Hepatocyte (in vitro differentiated cells): Measurements from ENCODE around the gene ZNF443. TPM values are rescaled to one million over a fixed set of nuclear protein-coding genes. Genes with fewer than 3 reads are reported as not detected.
"Not testable (repeated sequence)": the region's sequence is repeated elsewhere in the genome, so short reads cannot be mapped to it uniquely, and the experiment has no call there.

Experiments used
- DNase-seq: peaks from one replicate; pipeline ENCODE4 v3.0.0-alpha.2; 2016; ENCODE audit warnings: low spot score
- H2AFZ ChIP-seq: fragments of 200-600 bp; sonication (generic); 2 replicates; pipeline ENCODE4 v1.6.0; 2016; ENCODE audit warnings: antibody characterized with exemption, mild to moderate bottlenecking
- H3K27ac ChIP-seq: fragments of 200-600 bp; sonication (generic); 2 replicates; pipeline ENCODE4 v1.5.1; 2016; ENCODE audit warnings: mild to moderate bottlenecking
- H3K27me3 ChIP-seq: fragments of 200-600 bp; sonication (generic); 2 replicates; pipeline ENCODE4 v1.6.1; 2016
- H3K36me3 ChIP-seq: fragments of 200-600 bp; sonication (generic); replicated peaks from 2 replicates; pipeline ENCODE4 v1.5.1; 2016; ENCODE audit warnings: low read depth; ENCODE audit not compliant: insufficient read depth
- H3K4me1 ChIP-seq: fragments of 200-600 bp; sonication (generic); 2 replicates; pipeline ENCODE4 v1.5.1; 2016; ENCODE audit warnings: mild to moderate bottlenecking, moderate library complexity; ENCODE audit not compliant: insufficient read depth
- H3K4me2 ChIP-seq: fragments of 200-600 bp; sonication (generic); 2 replicates; pipeline ENCODE4 v1.6.0; 2016
- H3K4me3 ChIP-seq: fragments of 200-600 bp; sonication (generic); 2 replicates; pipeline ENCODE4 v1.5.1; 2016; ENCODE audit warnings: mild to moderate bottlenecking
- H3K79me2 ChIP-seq: fragments of 200-600 bp; sonication (generic); 2 replicates; pipeline ENCODE4 v1.6.0; 2017; ENCODE audit warnings: mild to moderate bottlenecking
- H3K9me2 ChIP-seq: fragments of 200-600 bp; sonication (generic); replicated peaks from 2 replicates; pipeline ENCODE4 v1.6.0; 2017; ENCODE audit warnings: mild to moderate bottlenecking; ENCODE audit not compliant: insufficient read depth
- H3K9me3 ChIP-seq: fragments of 200-600 bp; sonication (generic); 2 replicates; pipeline ENCODE4 v1.5.1; 2016; ENCODE audit warnings: low read depth, mild to moderate bottlenecking
- H4K20me1 ChIP-seq: fragments of 200-600 bp; sonication (generic); 2 replicates; pipeline ENCODE4 v1.6.0; 2016; ENCODE audit warnings: mild to moderate bottlenecking; ENCODE audit not compliant: insufficient read depth, poor library complexity, severe bottlenecking
- CTCF ChIP-seq: fragments of 200-600 bp; sonication (generic); IDR thresholded peaks from 2 replicates; pipeline ENCODE4 v1.5.1; 2016; ENCODE audit warnings: antibody characterized with exemption, mild to moderate bottlenecking; ENCODE audit not compliant: poor library complexity
- EZH2phosphoT487 ChIP-seq: fragments of 200-600 bp; sonication (generic); IDR thresholded peaks from one replicate; pipeline ENCODE4 v1.6.1; 2018; ENCODE audit warnings: antibody characterized with exemption, mild to moderate bottlenecking, low read depth, moderate library complexity; ENCODE audit not compliant: unreplicated experiment, severe bottlenecking
- WGBS: methylation state at CpG from one replicate; pipeline ENCODE4 v1.1.6; 2016; ENCODE audit warnings: low lambda C conversion rate; ENCODE audit errors: missing lambda C conversion rate; 5-methylcytosine and 5-hydroxymethylcytosine counted together
- polyA plus RNA-seq: library from polyadenylated mRNA; unstranded; fragments of >200 nt; fragmentation: Nextera tagmentation; extraction: Ambion mirVana; gene quantifications from 2 replicates; pipeline ENCODE4 v1.2.1, GENCODE V29; 2016
- total RNA-seq: library from RNA; depleted of rRNA; stranded (reverse); fragments of >200 nt; gene quantifications from 2 replicates; pipeline ENCODE4 v1.2.3, GENCODE V29; 2014

The ZNF443 gene
- total and polyA plus RNA-seq, 2 experiments from 2014 or later, result 1.9 to 7.5 TPM

GRCh38 chr19:12411893-12412292, 28.9 kb downstream of the ZNF443 start:
- H3K36me3 ChIP-seq, result no peaks in the 10 kb centered on the region
- H4K20me1 ChIP-seq, result no peaks in the 10 kb centered on the region
- no peak overlapping the region for H3K27ac ChIP-seq
- H3K4me1 ChIP-seq, result no peaks in the 10 kb centered on the region
- TF ChIP-seq CTCF, result no peak
- H3K27me3 ChIP-seq, result no peaks in the 10 kb centered on the region
- no peak for DNase-seq
- no peaks in the 10 kb centered on the region for H3K9me3 ChIP-seq
- 96% methylated on average over 2 of the region's 2 CpGs for WGBS
- H3K79me2 ChIP-seq, result no peaks in the 10 kb centered on the region
- no peak overlapping the region for H3K4me3 ChIP-seq
- H3K4me2 ChIP-seq, result no peak overlapping the region
- no peaks in the 10 kb centered on the region for H3K9me2 ChIP-seq
- no peak overlapping the region for H2AFZ ChIP-seq

- peak; percentile 97 for DNase-seq
- Histone ChIP-seq H3K4me3 (peak within 1 kb of the TSS; percentile 78), H3K4me2 (peak within 1 kb of the TSS; percentile 82), H4K20me1 (no peaks in the 10 kb centered on the region), H3K27ac (peak within 1 kb of the TSS; percentile 89), H3K9me2 (no peaks in the 10 kb centered on the region), H3K36me3 (no peaks in the 10 kb centered on the region), H3K79me2 (peaks cover 30% of the 10 kb centered on the region), H3K27me3 (no peaks in the 10 kb centered on the region), H3K9me3 (no peaks in the 10 kb centered on the region), H2AFZ (peak within 1 kb of the TSS; percentile 94), H3K4me1 (peaks cover 5% of the 10 kb centered on the region)
- WGBS, result under 1% methylated on average over 67 of the region's 71 CpGs
- peak; percentile 10 for TF ChIP-seq CTCF
- TF ChIP-seq EZH2phosphoT487, result no peak
These were observed 40.0 kb downstream of the ZNF443 start, which contains the start of gene ZNF799 for GRCh38 chr19:12400633-12401502. ZNF799 (minus strand) TSS chr19:12401271; CDS start chr19:12401070, 201 bp downstream.

- H3K9me2 ChIP-seq, H3K9me3 ChIP-seq, H3K36me3 ChIP-seq, H3K27me3 ChIP-seq, H3K4me1 ChIP-seq, H4K20me1 ChIP-seq: not testable (repeated sequence)
- Histone ChIP-seq H3K4me3 (peak overlapping the region; percentile 78), H2AFZ (peak overlapping the region; percentile 94), H3K79me2 (peaks cover 37% of the 10 kb centered on the region), H3K27ac (peak overlapping the region; percentile 89), H3K4me2 (peak overlapping the region; percentile 82)
- WGBS, result 2% methylated on average over 23 of the region's 23 CpGs
- DNase-seq, result peak; percentile 26
These were observed 40.8 kb downstream of the ZNF443 start for GRCh38 chr19:12399901-12400632.

GRCh38 chr19:12391148-12391547, 49.7 kb downstream of the ZNF443 start:
- not testable (repeated sequence) for DNase-seq, H3K9me3 ChIP-seq, H3K9me2 ChIP-seq, H3K4me3 ChIP-seq, H2AFZ ChIP-seq, H3K4me2 ChIP-seq, H3K27ac ChIP-seq, H3K27me3 ChIP-seq, H3K4me1 ChIP-seq, H4K20me1 ChIP-seq
- H3K36me3 ChIP-seq, result peaks cover 10% of the 10 kb centered on the region
- 96% methylated on average over 6 of the region's 6 CpGs for WGBS
- peaks cover 21% of the 10 kb centered on the region for H3K79me2 ChIP-seq

GRCh38 chr19:12386365-12386764, 54.5 kb downstream of the ZNF443 start:
- H4K20me1 ChIP-seq, H3K4me1 ChIP-seq, H3K4me2 ChIP-seq, H2AFZ ChIP-seq, H3K9me3 ChIP-seq, DNase-seq, H3K36me3 ChIP-seq, H3K27me3 ChIP-seq, H3K4me3 ChIP-seq, H3K27ac ChIP-seq, H3K79me2 ChIP-seq, H3K9me2 ChIP-seq: not testable (repeated sequence)
- WGBS, result 100% methylated on average over 2 of the region's 2 CpGs
